ENCODE results near the gene FYN. TPM values are rescaled to one million over a fixed set of nuclear protein-coding genes. Genes with fewer than 3 reads are reported as not detected.
"Not testable (repeated sequence)": the region's sequence is repeated elsewhere in the genome, so short reads cannot be mapped to it uniquely, and the experiment has no call there.

The FYN gene
- polyA plus RNA-seq, 3 donors: 88.4 to 149 (median 114) TPM

GRCh38 chr6:111789598-111789997 is 83.7 kb downstream of the FYN start:
- intact Hi-C loops (cut with micrococcal nuclease): no loop called here
- Histone ChIP-seq H3K9me3 (replicated peaks in 1 of 2; ENCODE audit: control insufficient read depth in 1 of 2, insufficient read depth in 1 of 2, low read length in 2 of 2) (no peaks in the 10 kb centered on the region), H3K27ac (ENCODE audit: low read depth in 1 of 2, low read length in 2 of 2) (no peak overlapping the region), H4K20me1 (ENCODE audit: insufficient read depth, low read length) (peaks cover 88% of the 10 kb centered on the region), H3K27me3 (ENCODE audit: control insufficient read depth in 2 of 2, insufficient read depth in 2 of 2, low read length in 2 of 2) (no peaks in the 10 kb centered on the region), H3K4me2 (replicated peaks; ENCODE audit: extremely low read depth, low read length, poor library complexity, severe bottlenecking) (no peak overlapping the region), H3K36me3 (replicated peaks in 1 of 2; ENCODE audit: control insufficient read depth in 1 of 2, insufficient read depth in 2 of 2, low read length in 2 of 2) (peaks cover under 1 to 2% of the 10 kb centered on the region in 2 donors), H3K4me1 (ENCODE audit: control insufficient read depth in 1 of 2, insufficient read depth in 2 of 2, low read length in 2 of 2) (peaks cover 0 to 8% of the 10 kb centered on the region in 2 donors), H3K79me2 (ENCODE audit: insufficient read depth, low read length) (peaks cover 51% of the 10 kb centered on the region), H2AFZ (ENCODE audit: insufficient read depth, low read depth, low read length, poor library complexity, severe bottlenecking) (no peak overlapping the region), H3K4me3 (replicated peaks in 1 of 3; ENCODE audit: low read depth in 2 of 3, low read length in 3 of 3) (no peak overlapping the region), H3K9ac (ENCODE audit: insufficient read depth, low read length, poor library complexity, severe bottlenecking) (no peak overlapping the region)
- Mint-ChIP-seq H3K36me3 (peaks cover 0 to 28% of the 10 kb centered on the region in 2 donors), H3K4me3 (no peak overlapping the region), H3K9me3 (peaks cover 0 to 2% (median 0%) of the 10 kb centered on the region in 7 donors), H3K4me1 (peaks cover 11% of the 10 kb centered on the region), H3K27ac (no peak overlapping the region), H3K27me3 (ENCODE audit: low read depth in 3 of 3) (no peaks in the 10 kb centered on the region)
- 100% methylated on average over 1 of the region's 4 CpGs for WGBS (ENCODE audit: insufficient coverage)
- DNase-seq: no peak
- no peak for TF ChIP-seq CTCF (IDR thresholded peaks at IDR 0.05)

DNA sequence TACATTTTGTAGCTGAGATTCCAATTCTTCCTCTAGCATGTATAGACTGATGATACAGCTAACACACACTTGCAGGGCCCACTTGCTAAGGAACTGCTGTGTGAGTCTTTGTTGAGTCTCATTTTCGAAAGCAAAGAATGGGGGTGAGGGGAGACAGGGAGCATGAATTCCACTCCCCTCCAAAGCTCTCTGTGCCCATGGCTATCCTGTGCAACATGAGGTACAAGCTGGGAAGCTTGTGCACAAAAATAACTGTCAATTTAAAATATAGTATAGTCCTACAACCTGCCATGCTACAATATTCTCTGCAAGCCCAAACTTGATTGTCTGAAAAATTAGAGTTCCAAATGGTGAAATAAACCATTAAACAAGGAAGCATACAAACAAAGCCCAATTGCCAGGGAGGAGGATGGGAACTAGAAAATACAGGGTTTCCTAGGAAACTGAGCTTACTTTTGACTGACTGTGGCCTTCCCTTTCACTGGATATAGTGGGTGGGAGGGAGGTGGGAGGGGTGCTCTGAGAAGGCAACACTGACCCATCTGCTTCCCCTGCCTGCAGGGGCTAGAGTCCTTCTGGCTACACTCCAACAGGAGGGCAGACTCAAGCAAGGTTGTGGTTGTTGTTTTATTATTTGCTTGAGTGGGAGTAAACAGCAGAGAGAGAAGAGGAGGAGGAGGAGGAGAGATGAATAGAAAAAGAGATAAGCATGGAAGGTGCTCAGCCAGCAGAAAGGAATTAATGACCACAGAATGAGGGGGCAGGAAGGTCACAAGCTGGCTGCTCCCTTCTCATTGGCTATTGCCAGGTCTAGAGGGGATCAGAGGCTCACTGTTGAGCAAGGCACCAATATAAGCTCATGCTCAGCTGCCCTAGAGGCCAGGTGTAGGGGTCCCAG is 84.6 kb downstream of the FYN start:
- intact Hi-C loops (cut with micrococcal nuclease): no loop called here
- Histone ChIP-seq H3K9me3 (replicated peaks in 1 of 2; ENCODE audit: control insufficient read depth in 1 of 2, insufficient read depth in 1 of 2, low read length in 2 of 2) (no peaks in the 10 kb centered on the region), H3K27ac (ENCODE audit: low read depth in 1 of 2, low read length in 2 of 2) (no peak overlapping the region), H3K9ac (ENCODE audit: insufficient read depth, low read length, poor library complexity, severe bottlenecking) (no peak overlapping the region), H2AFZ (ENCODE audit: insufficient read depth, low read depth, low read length, poor library complexity, severe bottlenecking) (no peak overlapping the region), H3K4me2 (replicated peaks; ENCODE audit: extremely low read depth, low read length, poor library complexity, severe bottlenecking) (no peak overlapping the region), H3K36me3 (replicated peaks in 1 of 2; ENCODE audit: control insufficient read depth in 1 of 2, insufficient read depth in 2 of 2, low read length in 2 of 2) (peaks cover 0 to 10% of the 10 kb centered on the region in 2 donors), H3K4me1 (ENCODE audit: control insufficient read depth in 1 of 2, insufficient read depth in 2 of 2, low read length in 2 of 2) (peaks cover 0 to under 1% of the 10 kb centered on the region in 2 donors), H4K20me1 (ENCODE audit: insufficient read depth, low read length) (peaks cover 88% of the 10 kb centered on the region), H3K4me3 (replicated peaks in 1 of 3; ENCODE audit: low read depth in 2 of 3, low read length in 3 of 3) (no peak overlapping the region), H3K79me2 (ENCODE audit: insufficient read depth, low read length) (peaks cover 52% of the 10 kb centered on the region), H3K27me3 (ENCODE audit: control insufficient read depth in 2 of 2, insufficient read depth in 2 of 2, low read length in 2 of 2) (no peaks in the 10 kb centered on the region)
- WGBS (ENCODE audit: insufficient coverage): no CpG with 5 or more reads among the region's 1 CpG
- peaks cover 4% of the 10 kb centered on the region for H3K4me1 Mint-ChIP-seq
- peaks cover 0 to 2% (median 0%) of the 10 kb centered on the region in 7 donors for H3K9me3 Mint-ChIP-seq
- no peak for DNase-seq
- H3K27ac Mint-ChIP-seq: no peak overlapping the region
- no peak for TF ChIP-seq CTCF (IDR thresholded peaks at IDR 0.05)
- H3K36me3 Mint-ChIP-seq: peaks cover 3 to 23% of the 10 kb centered on the region in 2 donors
- H3K4me3 Mint-ChIP-seq: no peak overlapping the region
- no peaks in the 10 kb centered on the region for H3K27me3 Mint-ChIP-seq (ENCODE audit: low read depth in 3 of 3)

GRCh38 chr6:111786151-111786550 is 87.1 kb downstream of the FYN start:
- intact Hi-C loops (cut with micrococcal nuclease); H3K9me3 ChIP-seq (replicated peaks in 1 of 2; ENCODE audit: control insufficient read depth in 1 of 2, insufficient read depth in 1 of 2, low read length in 2 of 2); H3K9ac ChIP-seq (ENCODE audit: insufficient read depth, low read length, poor library complexity, severe bottlenecking); H3K4me3 ChIP-seq (replicated peaks in 1 of 3; ENCODE audit: low read depth in 2 of 3, low read length in 3 of 3); H3K4me1 ChIP-seq (ENCODE audit: control insufficient read depth in 1 of 2, insufficient read depth in 2 of 2, low read length in 2 of 2); H3K27me3 Mint-ChIP-seq (ENCODE audit: low read depth in 3 of 3); DNase-seq; H3K9me3 Mint-ChIP-seq; H3K27ac Mint-ChIP-seq; H3K27me3 ChIP-seq (ENCODE audit: control insufficient read depth in 2 of 2, insufficient read depth in 2 of 2, low read length in 2 of 2); H3K4me2 ChIP-seq (replicated peaks; ENCODE audit: extremely low read depth, low read length, poor library complexity, severe bottlenecking); H2AFZ ChIP-seq (ENCODE audit: insufficient read depth, low read depth, low read length, poor library complexity, severe bottlenecking); H3K4me3 Mint-ChIP-seq; H3K4me1 Mint-ChIP-seq; H3K27ac ChIP-seq (ENCODE audit: low read depth in 1 of 2, low read length in 2 of 2): not testable (repeated sequence)
- peaks cover 3 to 13% of the 10 kb centered on the region in 2 donors for H3K36me3 Mint-ChIP-seq
- Histone ChIP-seq H3K79me2 (ENCODE audit: insufficient read depth, low read length) (peaks cover 39% of the 10 kb centered on the region), H4K20me1 (ENCODE audit: insufficient read depth, low read length) (peaks cover 88% of the 10 kb centered on the region), H3K36me3 (replicated peaks in 1 of 2; ENCODE audit: control insufficient read depth in 1 of 2, insufficient read depth in 2 of 2, low read length in 2 of 2) (peaks cover 0 to 17% of the 10 kb centered on the region in 2 donors)
- 100% methylated on average over 1 of the region's 2 CpGs for WGBS (ENCODE audit: insufficient coverage)

Measured in CD14-positive monocyte (primary cell).